ENCODE results near the gene GDPD2.

GDPD2 gene

GRCh38 chrX:70476166-70476933 lies 53.2 kb downstream of the GDPD2 start:
- no peak for DNase-seq (ENCODE audit: low read depth in 4 of 4, low spot score in 1 of 4)

GRCh38 chrX:70476934-70477733 lies 54.0 kb downstream of the GDPD2 start:
- no peak for DNase-seq (ENCODE audit: low read depth in 4 of 4, low spot score in 1 of 4)

- DNase-seq (ENCODE audit: low read depth in 4 of 4, low spot score in 1 of 4), result no peak
Observed at GRCh38 chrX:70477734-70478075, 54.6 kb downstream of the GDPD2 start.

GRCh38 chrX:70478526-70479245 lies 55.6 kb downstream of the GDPD2 start:
- no peak for DNase-seq (ENCODE audit: low read depth in 4 of 4, low spot score in 1 of 4)

GRCh38 chrX:70479247-70479921 lies 56.3 kb downstream of the GDPD2 start:
- DNase-seq (ENCODE audit: low read depth in 4 of 4, low spot score in 1 of 4), result no peak

GRCh38 chrX:70479922-70480659 lies 57.0 kb downstream of the GDPD2 start:
- DNase-seq (ENCODE audit: low read depth in 4 of 4, low spot score in 1 of 4), result no peak

GRCh38 chrX:70480660-70481018 lies 57.5 kb downstream of the GDPD2 start:
- DNase-seq (ENCODE audit: low read depth in 4 of 4, low spot score in 1 of 4), result no peak

GRCh38 chrX:70481471-70482270 lies 58.6 kb downstream of the GDPD2 start:
- DNase-seq (ENCODE audit: low read depth in 4 of 4, low spot score in 1 of 4), result no peak

GRCh38 chrX:70482300-70482699 lies 59.2 kb downstream of the GDPD2 start:
- no peak for DNase-seq (ENCODE audit: low read depth in 4 of 4, low spot score in 1 of 4)

Measured in stimulated activated CD4-positive, alpha-beta T cell treated with anti-CD3 and anti-CD28 coated beads, Interleukin-1b, Interleukin-23, amount 100 ng/mL, for 24 hours (primary cell).